Gastrocnemius medialis (tissue), 4 donors: Measurements from ENCODE around the gene KIF16B. TPM values are rescaled to one million over a fixed set of nuclear protein-coding genes. Genes with fewer than 3 reads are reported as not detected.

Experiments
- ATAC-seq, 2 donors: fragments of 150-250 bp; one replicate each; pipeline ENCODE4 v1.9.1; 2016
- DNase-seq, 2 donors: peaks; one replicate each; pipeline ENCODE4 v3.0.0-alpha.2; 2019
- H3K27ac ChIP-seq, 4 donors: fragments of 200-600 bp; sonication (generic); 1 replicate in 1 of 4; 2 replicates in 3 of 4; pipeline ENCODE4 v1.5.1; 2016 to 2018; ENCODE audit warnings: mild to moderate bottlenecking in 2 of 4, moderate library complexity in 1 of 4
- H3K27me3 ChIP-seq, 3 donors: fragments of 200-600 bp; sonication (generic) in 2 of 3; 1 replicate in 1 of 3; 2 replicates in 2 of 3; pipeline versions ENCODE4 v1.5.1 to v1.6.0; 2016 to 2019; ENCODE audit warnings: mild to moderate bottlenecking in 1 of 3, moderate library complexity in 1 of 3
- H3K36me3 ChIP-seq, 2 donors: fragments of 200-600 bp; sonication (generic) in 1 of 2; one replicate each; pipeline ENCODE4 v1.5.1; 2017 to 2018
- H3K4me1 ChIP-seq, 2 donors: fragments of 200-600 bp; sonication (generic) in 1 of 2; one replicate each; pipeline ENCODE4 v1.5.1; 2016 to 2017; ENCODE audit warnings: mild to moderate bottlenecking in 2 of 2
- H3K4me3 ChIP-seq, 4 donors: fragments of 200-600 bp; sonication (generic) in 3 of 4; 1 replicate in 1 of 4; 2 replicates in 3 of 4; pipeline ENCODE4 v1.5.1; 2016 to 2019; ENCODE audit warnings: mild to moderate bottlenecking in 2 of 4
- H3K9me3 ChIP-seq, 3 donors: fragments of 200-600 bp; sonication (generic) in 2 of 3; 1 replicate in 1 of 3; 2 replicates in 2 of 3; pipeline ENCODE4 v1.5.1; 2016 to 2019
- POLR2A ChIP-seq, 2 donors: fragments of 450-650 bp; IDR thresholded peaks; one replicate each; pipeline ENCODE4 v1.6.1; 2017; ENCODE audit warnings: antibody characterized with exemption in 2 of 2, mild to moderate bottlenecking in 2 of 2, moderate library complexity in 2 of 2
- in situ Hi-C, 4 donors: fragments of 200-750 bp; cut with MboI; loops; one replicate each; pipeline versions ENCODE4 v1.15.0 to v1.8.0; 2017; ENCODE audit warnings: low sequenced_read_pairs in 4 of 4
- intact Hi-C: fragments of 100-400 bp; cut with DNase I; formaldehyde crosslinking; loops from one replicate; pipeline ENCODE4 v1.15.1; 2023; ENCODE audit warnings: low total_unique reads
- total RNA-seq, 4 donors: library from RNA; depleted of rRNA; stranded (reverse); fragments of >200 nt; gene quantifications; one replicate each; pipeline versions ENCODE4 v1.1.0 to v1.2.3, GENCODE V29; 2016
- TF ChIP-seq, protein P1 (sequence below), 5 experiments: fragments of 450-650 bp in 3 of 5; fragments of 200-600 bp in 2 of 5; sonication (generic) in 2 of 5; IDR thresholded peaks in 4 of 5; conservative IDR thresholded peaks in 1 of 5; 1 replicate in 4 of 5; 2 replicates in 1 of 5; pipeline ENCODE4 v1.5.1; 2016 to 2019; ENCODE audit warnings: antibody characterized with exemption in 5 of 5, mild to moderate bottlenecking in 3 of 5, moderate library complexity in 3 of 5

The KIF16B gene
- total RNA-seq, 4 donors from 2014 or later = 13.4 to 23.9 (median 20.0) TPM

DNA sequence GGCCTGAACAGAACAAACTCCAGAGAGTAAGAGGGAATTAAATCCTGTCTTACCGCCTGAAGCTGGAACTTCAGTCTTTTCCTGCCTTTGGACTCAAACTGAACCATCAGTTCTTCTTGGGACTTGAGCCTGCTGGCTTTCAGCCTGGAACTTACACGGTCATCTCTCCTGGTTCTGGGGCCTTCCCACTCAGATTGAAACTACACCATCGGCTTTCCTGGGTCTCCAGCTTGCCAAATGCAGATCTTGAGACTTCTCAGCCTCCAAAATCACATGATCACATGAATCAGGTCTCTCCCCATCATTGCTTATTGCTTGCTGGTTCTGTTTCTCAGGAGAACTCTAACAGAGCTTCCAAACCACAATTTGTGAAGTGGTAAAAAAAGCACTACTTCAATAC lies 276.3 kb downstream of the KIF16B start:
- intact Hi-C loops = no loop called here
- H3K4me3 ChIP-seq = no peak overlapping the region
- no peak for DNase-seq
- in situ Hi-C loops = no loop called here
- H3K27me3 ChIP-seq = no peaks in the 10 kb centered on the region
- no peak for ATAC-seq
- peaks cover 0 to 1% (median 0%) of the 10 kb centered on the region in 3 donors for H3K9me3 ChIP-seq
- no peak overlapping the region for H3K27ac ChIP-seq
- H3K4me1 ChIP-seq = no peaks in the 10 kb centered on the region
- no peaks in the 10 kb centered on the region for H3K36me3 ChIP-seq
- TF ChIP-seq, protein P1, sequence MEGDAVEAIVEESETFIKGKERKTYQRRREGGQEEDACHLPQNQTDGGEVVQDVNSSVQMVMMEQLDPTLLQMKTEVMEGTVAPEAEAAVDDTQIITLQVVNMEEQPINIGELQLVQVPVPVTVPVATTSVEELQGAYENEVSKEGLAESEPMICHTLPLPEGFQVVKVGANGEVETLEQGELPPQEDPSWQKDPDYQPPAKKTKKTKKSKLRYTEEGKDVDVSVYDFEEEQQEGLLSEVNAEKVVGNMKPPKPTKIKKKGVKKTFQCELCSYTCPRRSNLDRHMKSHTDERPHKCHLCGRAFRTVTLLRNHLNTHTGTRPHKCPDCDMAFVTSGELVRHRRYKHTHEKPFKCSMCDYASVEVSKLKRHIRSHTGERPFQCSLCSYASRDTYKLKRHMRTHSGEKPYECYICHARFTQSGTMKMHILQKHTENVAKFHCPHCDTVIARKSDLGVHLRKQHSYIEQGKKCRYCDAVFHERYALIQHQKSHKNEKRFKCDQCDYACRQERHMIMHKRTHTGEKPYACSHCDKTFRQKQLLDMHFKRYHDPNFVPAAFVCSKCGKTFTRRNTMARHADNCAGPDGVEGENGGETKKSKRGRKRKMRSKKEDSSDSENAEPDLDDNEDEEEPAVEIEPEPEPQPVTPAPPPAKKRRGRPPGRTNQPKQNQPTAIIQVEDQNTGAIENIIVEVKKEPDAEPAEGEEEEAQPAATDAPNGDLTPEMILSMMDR (IDR thresholded peaks at IDR 0.05 in 4 of 5, conservative IDR thresholded peaks at IDR 0.05 in 1 of 5) = no peak
- TF ChIP-seq POLR2A (IDR thresholded peaks at IDR 0.05) = no peak

DNA sequence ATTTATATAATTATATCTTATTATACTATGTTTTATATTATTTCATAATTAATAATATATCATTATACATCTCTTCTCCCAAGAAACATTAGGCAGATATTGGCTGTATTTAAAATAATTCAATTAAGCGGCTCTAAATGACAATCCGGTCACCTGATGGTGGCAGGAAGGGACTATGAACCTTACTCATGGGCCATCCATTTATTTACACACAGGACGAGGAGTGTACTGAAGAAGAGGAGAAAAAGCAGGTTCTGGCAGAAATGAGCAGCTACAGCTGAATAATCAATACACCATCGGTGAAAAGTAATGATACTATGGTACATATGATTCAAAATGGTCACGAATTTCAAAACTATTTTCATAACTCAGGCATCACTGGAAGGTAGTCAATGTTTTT lies 277.7 kb downstream of the KIF16B start:
- H3K27me3 ChIP-seq = no peaks in the 10 kb centered on the region
- intact Hi-C loops = no loop called here
- H3K4me3 ChIP-seq = no peak overlapping the region
- ATAC-seq (no peak), DNase-seq (no peak)
- H3K36me3 ChIP-seq = no peaks in the 10 kb centered on the region
- no peaks in the 10 kb centered on the region for H3K9me3 ChIP-seq
- H3K4me1 ChIP-seq = no peaks in the 10 kb centered on the region
- in situ Hi-C loops = no loop called here
- TF ChIP-seq, protein P1 (IDR thresholded peaks at IDR 0.05 in 4 of 5, conservative IDR thresholded peaks at IDR 0.05 in 1 of 5) = no peak
- TF ChIP-seq POLR2A (IDR thresholded peaks at IDR 0.05) = no peak
- H3K27ac ChIP-seq = no peak overlapping the region

DNA sequence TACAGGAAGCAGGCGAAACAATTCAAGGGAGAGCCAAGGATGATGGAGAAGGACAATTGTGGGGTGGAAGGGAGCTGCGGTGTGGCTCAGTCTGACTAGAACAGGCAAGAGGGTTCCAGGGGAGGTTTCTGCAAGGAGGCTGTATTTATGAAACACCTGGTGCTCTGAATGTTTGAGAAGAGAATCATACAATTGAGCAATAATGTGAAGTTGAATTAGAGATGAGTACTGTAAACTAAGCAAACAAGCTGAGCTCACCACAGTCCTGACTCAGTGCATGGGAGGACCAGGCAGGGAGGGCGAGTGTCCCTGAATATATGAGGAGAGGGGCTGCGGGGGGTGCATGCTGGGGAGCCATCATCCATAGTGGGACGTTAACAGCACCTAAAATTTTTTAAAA lies 279.7 kb downstream of the KIF16B start:
- H3K9me3 ChIP-seq = no peaks in the 10 kb centered on the region
- H3K4me3 ChIP-seq = no peak overlapping the region
- no peaks in the 10 kb centered on the region for H3K4me1 ChIP-seq
- DNase-seq = no peak
- no peak for ATAC-seq
- H3K27me3 ChIP-seq = no peaks in the 10 kb centered on the region
- in situ Hi-C loops (no loop called here), intact Hi-C loops (no loop called here)
- no peaks in the 10 kb centered on the region for H3K36me3 ChIP-seq
- TF ChIP-seq POLR2A (IDR thresholded peaks at IDR 0.05) = no peak
- TF ChIP-seq, protein P1 (IDR thresholded peaks at IDR 0.05 in 4 of 5, conservative IDR thresholded peaks at IDR 0.05 in 1 of 5) = no peak
- H3K27ac ChIP-seq = no peak overlapping the region

DNA sequence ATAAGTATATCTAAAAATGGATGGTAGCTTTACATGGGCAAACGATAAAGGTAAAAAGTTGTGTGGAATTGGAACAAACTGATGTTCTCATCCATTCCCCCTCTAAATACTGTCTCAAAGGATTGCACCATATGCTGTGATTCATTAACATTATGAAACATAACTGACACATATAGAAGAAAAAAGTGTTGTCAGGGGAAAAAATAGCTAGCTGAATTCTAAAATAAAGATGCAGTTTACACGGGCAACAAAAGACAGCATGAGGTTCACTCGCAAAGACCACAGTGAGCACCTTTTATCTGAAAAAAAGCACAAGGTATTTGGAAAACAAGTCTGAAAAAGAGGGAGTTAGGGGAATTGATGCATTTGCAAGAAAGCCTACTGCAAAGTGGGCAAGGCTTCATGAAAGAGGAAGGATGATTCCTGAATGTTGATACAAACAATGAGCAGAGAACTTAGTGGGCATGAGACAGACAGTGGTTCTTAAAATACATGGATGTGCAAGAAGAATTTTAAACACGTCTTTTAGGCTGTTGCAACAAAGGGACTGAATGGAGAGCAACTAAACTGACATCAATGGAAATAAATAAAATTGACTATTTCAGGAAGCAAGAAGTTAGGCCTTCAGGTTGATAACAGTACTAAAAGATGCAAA lies 280.9 kb downstream of the KIF16B start:
- DNase-seq (no peak), ATAC-seq (no peak)
- H3K4me1 ChIP-seq = no peaks in the 10 kb centered on the region
- no peak overlapping the region for H3K27ac ChIP-seq
- H3K9me3 ChIP-seq = no peaks in the 10 kb centered on the region
- no peaks in the 10 kb centered on the region for H3K36me3 ChIP-seq
- no peaks in the 10 kb centered on the region for H3K27me3 ChIP-seq
- no peak overlapping the region for H3K4me3 ChIP-seq
- in situ Hi-C loops = no loop called here
- TF ChIP-seq, protein P1 (IDR thresholded peaks at IDR 0.05 in 4 of 5, conservative IDR thresholded peaks at IDR 0.05 in 1 of 5) = no peak
- no peak for TF ChIP-seq POLR2A (IDR thresholded peaks at IDR 0.05)
- intact Hi-C loops = no loop called here

DNA sequence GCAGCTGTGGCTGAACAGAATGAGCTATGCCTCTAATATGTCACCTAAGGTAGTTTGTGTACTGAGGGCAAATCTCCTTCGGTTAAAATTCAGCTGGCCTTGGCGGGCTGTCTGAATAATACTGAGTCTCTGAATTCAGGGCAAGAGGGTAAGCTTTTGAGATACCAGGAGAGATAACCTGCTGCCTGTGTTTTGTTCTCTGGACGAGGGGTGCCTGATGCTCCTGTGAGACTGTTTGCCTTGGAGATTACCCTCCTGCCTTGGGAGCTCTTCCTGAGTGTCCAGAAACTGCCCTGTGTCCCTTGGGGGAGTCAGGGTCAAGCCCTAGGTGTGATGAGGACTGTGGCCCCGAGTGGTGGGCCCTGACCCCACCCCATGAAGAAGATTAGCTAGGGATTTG lies 282.9 kb downstream of the KIF16B start:
- TF ChIP-seq, protein P1 (IDR thresholded peaks at IDR 0.05 in 4 of 5, conservative IDR thresholded peaks at IDR 0.05 in 1 of 5) = no peak
- no peak for TF ChIP-seq POLR2A (IDR thresholded peaks at IDR 0.05)
- in situ Hi-C loops = no loop called here
- no peaks in the 10 kb centered on the region for H3K9me3 ChIP-seq
- no peaks in the 10 kb centered on the region for H3K36me3 ChIP-seq
- no peak overlapping the region for H3K27ac ChIP-seq
- intact Hi-C loops = no loop called here
- H3K4me1 ChIP-seq = no peaks in the 10 kb centered on the region
- ATAC-seq = no peak
- H3K27me3 ChIP-seq = no peaks in the 10 kb centered on the region
- DNase-seq = no peak
- H3K4me3 ChIP-seq = no peak overlapping the region
